Measurements from ENCODE around the gene HOXB3.

Gene HOXB3

GRCh38 chr17:48625495-48626244 is 35.6 kb upstream of the HOXB3 start:
- no peak for DNase-seq

GRCh38 chr17:48624544-48625494 is 34.8 kb upstream of the HOXB3 start:
- DNase-seq = no peak

GRCh38 chr17:48624118-48624517 is 34.1 kb upstream of the HOXB3 start:
- DNase-seq = no peak

- no peak for DNase-seq
These were observed 33.5 kb upstream of the HOXB3 start for GRCh38 chr17:48623583-48623982.

- DNase-seq = no peak
These were observed 32.8 kb upstream of the HOXB3 start for GRCh38 chr17:48622857-48623256.

- DNase-seq = no peak
These were observed 31.7 kb upstream of the HOXB3 start for GRCh38 chr17:48621410-48622392.

- DNase-seq = no peak
These were observed 30.6 kb upstream of the HOXB3 start for GRCh38 chr17:48620461-48621139.

- no peak for DNase-seq
These were observed 29.9 kb upstream of the HOXB3 start for GRCh38 chr17:48619826-48620449.

- no peak for DNase-seq
These were observed 28.3 kb upstream of the HOXB3 start for GRCh38 chr17:48618256-48618896.

- DNase-seq = no peak
These were observed 27.6 kb upstream of the HOXB3 start for GRCh38 chr17:48617471-48618255.

- no peak for DNase-seq
These were observed 26.9 kb upstream of the HOXB3 start for GRCh38 chr17:48616717-48617470.

- no peak for DNase-seq
These were observed 26.1 kb upstream of the HOXB3 start for GRCh38 chr17:48615963-48616716.

GRCh38 chr17:48615047-48615962 is 25.3 kb upstream of the HOXB3 start, which contains the start of gene HOXB8:
Gene HOXB8 (minus strand): TSS chr17:48615292. CDS start chr17:48614704, 588 bp downstream.
- no peak for DNase-seq

GRCh38 chr17:48613862-48614694 is 24.0 kb upstream of the HOXB3 start:
- no peak for DNase-seq

GRCh38 chr17:48612854-48613691 is 23.0 kb upstream of the HOXB3 start:
- no peak for DNase-seq

- DNase-seq = no peak
These were observed 22.4 kb upstream of the HOXB3 start for GRCh38 chr17:48612456-48612853.

All from NCI-H1436 treated with DMSO at 0.1 percent for 48 hours (cell line).